Epithelial cell of proximal tubule (primary cell): ENCODE data around the gene CCK. TPM values are rescaled to one million over a fixed set of nuclear protein-coding genes. Genes with fewer than 3 reads are reported as not detected.
A peak's percentile ranks its signal among the peaks of the same experiment; 100 is the strongest.

Experiments used
- DNase-seq: peaks from one replicate; pipeline ENCODE4 v3.0.0-alpha.2; 2011; ENCODE audit warnings: low read depth
- H3K4me3 ChIP-seq: 2 replicates; pipeline ENCODE4 v1.5.1; 2011; ENCODE audit warnings: low read depth, mild to moderate bottlenecking, low read length
- CTCF ChIP-seq: conservative IDR thresholded peaks from 2 replicates; pipeline ENCODE4 v1.5.1; 2012; ENCODE audit warnings: low read depth, mild to moderate bottlenecking, low read length
- total RNA-seq: library from RNA; depleted of rRNA; stranded (reverse); fragments of >200 nt; gene quantifications from 2 replicates; pipeline ENCODE4 v1.2.3, GENCODE V29; 2015

Gene CCK
- total RNA-seq, 1 donor from 2014 or later = 0.63 TPM

- no peak for DNase-seq
- no peak overlapping the region for H3K4me3 ChIP-seq
- no peak for TF ChIP-seq CTCF
These were observed 9.0 kb downstream of the CCK start for GRCh38 chr3:42257007-42257406.

- TF ChIP-seq CTCF = no peak
- DNase-seq = peak; percentile 30
- no peak overlapping the region for H3K4me3 ChIP-seq
These were observed 9.7 kb downstream of the CCK start for GRCh38 chr3:42256135-42256819.

GRCh38 chr3:42254566-42254965, 11.4 kb downstream of the CCK start:
- no peak overlapping the region for H3K4me3 ChIP-seq
- TF ChIP-seq CTCF = no peak
- no peak for DNase-seq

GRCh38 chr3:42250761-42251160, 15.2 kb downstream of the CCK start:
- no peak for DNase-seq
- no peak for TF ChIP-seq CTCF
- H3K4me3 ChIP-seq = no peak overlapping the region

- no peak for DNase-seq
- no peak overlapping the region for H3K4me3 ChIP-seq
- peak; percentile 74 for TF ChIP-seq CTCF
These were observed 18.4 kb downstream of the CCK start for GRCh38 chr3:42247576-42248027.

GRCh38 chr3:42246091-42246490, 19.9 kb downstream of the CCK start:
- DNase-seq = no peak
- TF ChIP-seq CTCF = no peak
- no peak overlapping the region for H3K4me3 ChIP-seq

- no peak for DNase-seq
- TF ChIP-seq CTCF = no peak
- H3K4me3 ChIP-seq = no peak overlapping the region
These were observed 29.4 kb downstream of the CCK start for GRCh38 chr3:42236611-42237010.
